HepG2 (cell line): ENCODE measurements around the gene SEPTIN10. TPM values are rescaled to one million over a fixed set of nuclear protein-coding genes. Genes with fewer than 3 reads are reported as not detected.

ENCODE experiments used
- AHDC1 ChIP-seq: sonication (generic); formaldehyde crosslinking; IDR thresholded peaks from 2 replicates; pipeline ENCODE4 v1.5.1; 2020; ENCODE audit warnings: mild to moderate bottlenecking, missing genetic modification reagents, borderline replicate concordance
- CBX2 ChIP-seq, 2 experiments: fragments of 200-600 bp in 1 of 2; sonication (generic); formaldehyde crosslinking in 1 of 2; IDR thresholded peaks; 2 replicates each; pipeline versions ENCODE4 v1.7.0 to v1.8.1; 2018 to 2022; ENCODE audit warnings: low read depth in 2 of 2, low read length in 1 of 2, mild to moderate bottlenecking in 1 of 2, missing genetic modification reagents in 1 of 2
- GABPA ChIP-seq, 2 experiments: IDR thresholded peaks; 2 replicates each; pipeline ENCODE4 v1.6.1; 2011 to 2016; ENCODE audit warnings: low read depth in 2 of 2, low read length in 1 of 2, missing biosample characterization in 1 of 2, missing genetic modification characterization in 1 of 2
- GMEB2 ChIP-seq: IDR thresholded peaks from 2 replicates; pipeline ENCODE4 v1.6.1; 2016; ENCODE audit warnings: missing biosample characterization, missing genetic modification reagents, low read depth
- MXD4 ChIP-seq: IDR thresholded peaks from 2 replicates; pipeline ENCODE4 v1.6.1; 2016; ENCODE audit warnings: mild to moderate bottlenecking, missing biosample characterization, missing genetic modification reagents
- NR0B2 ChIP-seq: sonication (generic); formaldehyde crosslinking; IDR thresholded peaks from 2 replicates; pipeline ENCODE4 v1.4.0; 2020; ENCODE audit warnings: mild to moderate bottlenecking, missing genetic modification reagents
- POLR2AphosphoS2 ChIP-seq: IDR thresholded peaks from 2 replicates; pipeline ENCODE4 v1.6.1; 2011; ENCODE audit warnings: low read depth, low read length, improper control_type of control experiment
- TOPORS ChIP-seq: sonication (generic); formaldehyde crosslinking; IDR thresholded peaks from 2 replicates; pipeline ENCODE4 v1.8.0; 2023; ENCODE audit warnings: mild to moderate bottlenecking, missing genetic modification reagents
- ZNF260 ChIP-seq: sonication (generic); formaldehyde crosslinking; IDR thresholded peaks from 2 replicates; pipeline ENCODE4 v1.4.0; 2020; ENCODE audit warnings: missing genetic modification reagents, low read depth, mild to moderate bottlenecking, borderline replicate concordance
- ZNF569 ChIP-seq: sonication (generic); formaldehyde crosslinking; IDR thresholded peaks from 2 replicates; pipeline ENCODE4 v1.5.0; 2020; ENCODE audit warnings: mild to moderate bottlenecking, missing genetic modification reagents, moderate library complexity, borderline replicate concordance
- ZNF704 ChIP-seq: sonication (generic); formaldehyde crosslinking; IDR thresholded peaks from 2 replicates; pipeline ENCODE4 v1.8.1; 2023; ENCODE audit warnings: mild to moderate bottlenecking, inconsistent platforms, moderate library complexity, missing genetic modification reagents, borderline replicate concordance
- polyA plus RNA-seq, 8 experiments: library from polyadenylated mRNA; depleted of rRNA in 3 of 8; stranded (reverse) in 7 of 8; unstranded in 1 of 8; fragments of >200 nt; fragmentation: Illumina TruSeq in 4 of 8; extraction: Trizol in 4 of 8; gene quantifications; 2 replicates each; pipeline versions ENCODE4 v1.2.1 to v1.2.3, GENCODE V29; 2011 to 2016; ENCODE audit warnings: low read depth in 4 of 8, missing spikeins in 1 of 8, mixed read lengths in 1 of 8; ENCODE audit not compliant: insufficient read depth in 1 of 8
- total RNA-seq, 5 experiments: library from RNA; depleted of rRNA; stranded (reverse); fragments of >200 nt; fragmentation: Illumina TruSeq; extraction: Trizol; gene quantifications; 2 replicates each; pipeline ENCODE4 v1.2.3, GENCODE V29; 2016; ENCODE audit warnings: low read depth in 1 of 5
- TF ChIP-seq, protein P1 (sequence below): sonication (generic); formaldehyde crosslinking; IDR thresholded peaks from 2 replicates; pipeline ENCODE4 v1.4.0; 2020; ENCODE audit warnings: missing genetic modification reagents; ENCODE audit errors: not compliant biosample characterization
- TF ChIP-seq, protein P2 (sequence below): sonication (generic); formaldehyde crosslinking; conservative IDR thresholded peaks from 2 replicates; pipeline ENCODE4 v1.8.1; 2023; ENCODE audit warnings: missing genetic modification reagents
- TF ChIP-seq, protein P3 (sequence below): sonication (generic); formaldehyde crosslinking; IDR thresholded peaks from 2 replicates; pipeline ENCODE4 v1.8.1; 2023; ENCODE audit warnings: missing genetic modification reagents, mild to moderate bottlenecking, borderline replicate concordance

The SEPTIN10 gene
- total and polyA plus RNA-seq, 2 of the 13 experiments (the other 11 are each of a cell fraction or from before 2014, with no cell fraction given), result 45.8 to 67.5 TPM

GRCh38 chr2:109630441-109631430 is 17.0 kb upstream of the SEPTIN10 start (continued):
- TF ChIP-seq, protein P1, sequence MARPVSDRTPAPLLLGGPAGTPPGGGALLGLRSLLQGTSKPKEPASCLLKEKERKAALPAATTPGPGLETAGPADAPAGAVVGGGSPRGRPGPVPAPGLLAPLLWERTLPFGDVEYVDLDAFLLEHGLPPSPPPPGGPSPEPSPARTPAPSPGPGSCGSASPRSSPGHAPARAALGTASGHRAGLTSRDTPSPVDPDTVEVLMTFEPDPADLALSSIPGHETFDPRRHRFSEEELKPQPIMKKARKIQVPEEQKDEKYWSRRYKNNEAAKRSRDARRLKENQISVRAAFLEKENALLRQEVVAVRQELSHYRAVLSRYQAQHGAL, result no peak
- TF ChIP-seq, protein P2, sequence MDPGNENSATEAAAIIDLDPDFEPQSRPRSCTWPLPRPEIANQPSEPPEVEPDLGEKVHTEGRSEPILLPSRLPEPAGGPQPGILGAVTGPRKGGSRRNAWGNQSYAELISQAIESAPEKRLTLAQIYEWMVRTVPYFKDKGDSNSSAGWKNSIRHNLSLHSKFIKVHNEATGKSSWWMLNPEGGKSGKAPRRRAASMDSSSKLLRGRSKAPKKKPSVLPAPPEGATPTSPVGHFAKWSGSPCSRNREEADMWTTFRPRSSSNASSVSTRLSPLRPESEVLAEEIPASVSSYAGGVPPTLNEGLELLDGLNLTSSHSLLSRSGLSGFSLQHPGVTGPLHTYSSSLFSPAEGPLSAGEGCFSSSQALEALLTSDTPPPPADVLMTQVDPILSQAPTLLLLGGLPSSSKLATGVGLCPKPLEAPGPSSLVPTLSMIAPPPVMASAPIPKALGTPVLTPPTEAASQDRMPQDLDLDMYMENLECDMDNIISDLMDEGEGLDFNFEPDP (CRISPR knock-in tag), result no peak
- TF ChIP-seq ZNF569 (CRISPR knock-in tag) (0 out of 2 replicates have a peak, but pooled peaks have one; percentile 9), MXD4 (no peak), GMEB2 (no peak), ZNF260 (CRISPR knock-in tag) (no peak), NR0B2 (CRISPR knock-in tag) (no peak), CBX2 (IDR thresholded peaks at IDR 0.05; ENCODE audit: low read depth, low read length) (no peak), CBX2 (CRISPR knock-in tag; IDR thresholded peaks at IDR 0.05; ENCODE audit: low read depth) (no peak), TOPORS (no peak), GABPA (IDR thresholded peaks at IDR 0.05; ENCODE audit: low read depth, low read length) (no peak), GABPA (CRISPR knock-in tag; IDR thresholded peaks at IDR 0.05; ENCODE audit: low read depth) (peak; percentile 43; the same call in 1 of the 2 replicates), POLR2AphosphoS2 (no peak), ZNF704 (no peak), AHDC1 (CRISPR knock-in tag) (no peak)
- TF ChIP-seq, protein P3, sequence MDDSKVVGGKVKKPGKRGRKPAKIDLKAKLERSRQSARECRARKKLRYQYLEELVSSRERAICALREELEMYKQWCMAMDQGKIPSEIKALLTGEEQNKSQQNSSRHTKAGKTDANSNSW, result no peak
